Loucy (cell line): Measurements from ENCODE around the gene LAIR1.

ENCODE experiments used
- H2AFZ ChIP-seq: fragments of 200-600 bp; sonication (generic); 2 replicates; pipeline ENCODE4 v1.6.0; 2016; ENCODE audit warnings: antibody characterized with exemption, mild to moderate bottlenecking, low read length, moderate library complexity
- H3F3A ChIP-seq: fragments of 200-600 bp; 2 replicates; pipeline ENCODE4 v1.6.0; 2016; ENCODE audit warnings: antibody characterized with exemption, low read depth, mild to moderate bottlenecking
- H3K27me3 ChIP-seq: fragments of 200-600 bp; sonication (generic); 2 replicates; pipeline ENCODE4 v1.6.1; 2014; ENCODE audit warnings: low read length, mild to moderate bottlenecking; ENCODE audit not compliant: insufficient read depth, poor library complexity, severe bottlenecking
- H3K36me3 ChIP-seq: fragments of 200-600 bp; sonication (generic); 2 replicates; pipeline ENCODE4 v1.6.1; 2016; ENCODE audit warnings: low read length; ENCODE audit not compliant: insufficient read depth
- H3K4me1 ChIP-seq: fragments of 200-600 bp; sonication (generic); 2 replicates; pipeline ENCODE4 v1.5.1; 2014; ENCODE audit warnings: low read length, mild to moderate bottlenecking; ENCODE audit not compliant: insufficient read depth, poor library complexity, severe bottlenecking
- H3K4me2 ChIP-seq: fragments of 200-600 bp; sonication (generic); 2 replicates; pipeline ENCODE4 v1.6.0; 2014; ENCODE audit warnings: antibody characterized with exemption, low read length, low read depth, mild to moderate bottlenecking; ENCODE audit not compliant: poor library complexity, severe bottlenecking
- H3K4me3 ChIP-seq: fragments of 200-600 bp; sonication (generic); 2 replicates; pipeline ENCODE4 v1.5.1; 2014; ENCODE audit warnings: low read length, mild to moderate bottlenecking, mixed read lengths; ENCODE audit not compliant: poor library complexity, severe bottlenecking
- H3K79me2 ChIP-seq: fragments of 200-600 bp; sonication (generic); 2 replicates; pipeline ENCODE4 v1.6.1; 2014; ENCODE audit warnings: low read length; ENCODE audit not compliant: insufficient read depth
- H3K9ac ChIP-seq: fragments of 200-600 bp; sonication (generic); 2 replicates; pipeline ENCODE4 v1.6.0; 2014; ENCODE audit warnings: mild to moderate bottlenecking, low read depth, low read length, moderate library complexity; ENCODE audit not compliant: poor library complexity, severe bottlenecking
- H3K9me2 ChIP-seq: fragments of 200-600 bp; sonication (generic); replicated peaks from 2 replicates; pipeline ENCODE4 v1.6.1; 2016; ENCODE audit warnings: low read depth, low read length, mixed read lengths
- H3K9me3 ChIP-seq: fragments of 200-600 bp; sonication (generic); 2 replicates; pipeline ENCODE4 v1.6.1; 2014; ENCODE audit warnings: mild to moderate bottlenecking, antibody characterized with exemption, low read length, low read depth; ENCODE audit not compliant: insufficient read depth
- H4K20me1 ChIP-seq: fragments of 200-600 bp; sonication (generic); 2 replicates; pipeline ENCODE4 v1.6.0; 2014; ENCODE audit warnings: antibody characterized with exemption, low read length, mild to moderate bottlenecking; ENCODE audit not compliant: insufficient read depth, poor library complexity, severe bottlenecking
- CTCF ChIP-seq: fragments of 200-600 bp; sonication (generic); conservative IDR thresholded peaks from 2 replicates; pipeline ENCODE4 v1.5.1; 2014; ENCODE audit warnings: mild to moderate bottlenecking, antibody characterized with exemption, low read length
- EZH2phosphoT487 ChIP-seq: fragments of 200-600 bp; IDR thresholded peaks from 2 replicates; pipeline ENCODE4 v1.6.1; 2018; ENCODE audit warnings: antibody characterized with exemption, mild to moderate bottlenecking, moderate library complexity, borderline replicate concordance

LAIR1 gene

GRCh38 chr19:54310543-54310942 lies 54.2 kb downstream of the LAIR1 start:
- Histone ChIP-seq H4K20me1 (no peaks in the 10 kb centered on the region), H3K9me3 (no peaks in the 10 kb centered on the region), H3K79me2 (no peaks in the 10 kb centered on the region), H3K9ac (no peak overlapping the region), H3K9me2 (no peaks in the 10 kb centered on the region), H3K4me1 (no peaks in the 10 kb centered on the region), H3K4me2 (no peak overlapping the region), H3K27me3 (no peaks in the 10 kb centered on the region), H3K4me3 (no peak overlapping the region), H3K36me3 (no peaks in the 10 kb centered on the region), H2AFZ (no peak overlapping the region), H3F3A (no peaks in the 10 kb centered on the region)
- TF ChIP-seq CTCF (no peak), EZH2phosphoT487 (no peak)

GRCh38 chr19:54309811-54310210 lies 54.9 kb downstream of the LAIR1 start:
- Histone ChIP-seq H3K9ac (no peak overlapping the region), H3F3A (no peaks in the 10 kb centered on the region), H3K9me2 (no peaks in the 10 kb centered on the region), H3K9me3 (no peaks in the 10 kb centered on the region), H3K4me3 (no peak overlapping the region), H3K27me3 (no peaks in the 10 kb centered on the region), H3K4me1 (no peaks in the 10 kb centered on the region), H4K20me1 (no peaks in the 10 kb centered on the region), H3K36me3 (no peaks in the 10 kb centered on the region), H3K79me2 (no peaks in the 10 kb centered on the region), H2AFZ (no peak overlapping the region), H3K4me2 (no peak overlapping the region)
- TF ChIP-seq EZH2phosphoT487 (no peak), CTCF (no peak)

GRCh38 chr19:54307389-54308020 lies 57.2 kb downstream of the LAIR1 start:
- Histone ChIP-seq H2AFZ (no peak overlapping the region), H3K9ac (no peak overlapping the region), H3K4me2 (no peak overlapping the region), H3K4me1 (peaks cover 4% of the 10 kb centered on the region), H3K9me2 (no peaks in the 10 kb centered on the region), H3K79me2 (no peaks in the 10 kb centered on the region), H4K20me1 (no peaks in the 10 kb centered on the region), H3K9me3 (no peaks in the 10 kb centered on the region), H3K4me3 (no peak overlapping the region), H3F3A (no peaks in the 10 kb centered on the region), H3K27me3 (no peaks in the 10 kb centered on the region), H3K36me3 (no peaks in the 10 kb centered on the region)
- TF ChIP-seq EZH2phosphoT487 (no peak), CTCF (no peak)
